Right cardiac atrium (tissue), 5 donors: ENCODE measurements around the gene ARHGAP6. TPM values are rescaled to one million over a fixed set of nuclear protein-coding genes. Genes with fewer than 3 reads are reported as not detected.
"Not testable (repeated sequence)": the region's sequence is repeated elsewhere in the genome, so short reads cannot be mapped to it uniquely, and the experiment has no call there.

Experiments
- ATAC-seq, 2 donors: fragments of 200-7000 bp; cut with Tn5 transposase; one replicate each; pipeline versions ENCODE4 v1.8.0 to v1.9.1; 2020; ENCODE audit warnings: moderate library complexity in 2 of 2, mild to moderate bottlenecking in 1 of 2
- DNase-seq, 3 donors: peaks; one replicate each; pipeline ENCODE4 v3.0.0-alpha.2; 2020
- H3K27ac ChIP-seq: one replicate; pipeline ENCODE4 v1.5.1; 2013; ENCODE audit warnings: mild to moderate bottlenecking, low read length, control low read depth, moderate library complexity
- H3K27me3 ChIP-seq: one replicate; pipeline ENCODE4 v1.6.1; 2013; ENCODE audit not compliant: control insufficient read depth, insufficient read depth
- H3K4me1 ChIP-seq: one replicate; pipeline ENCODE4 v1.6.1; 2013; ENCODE audit warnings: low read length; ENCODE audit not compliant: control insufficient read depth, insufficient read depth
- H3K4me3 ChIP-seq: one replicate; pipeline ENCODE4 v1.5.1; 2013; ENCODE audit warnings: low read length, control low read depth
- H3K9me3 ChIP-seq: one replicate; pipeline ENCODE4 v1.6.1; 2013; ENCODE audit warnings: low read length; ENCODE audit not compliant: control insufficient read depth
- WGBS: extraction: QIAGEN DNeasy Blood & Tissue Kit; methylation state at CpG from one replicate; pipeline ENCODE4 v1.1.7; 2013; 5-methylcytosine and 5-hydroxymethylcytosine counted together
- intact Hi-C, 4 donors: fragments of 100-400 bp; cut with DNase I; formaldehyde crosslinking; loops; one replicate each; pipeline versions ENCODE4 v1.11.0 to v1.14.0; 2022 to 2023
- polyA plus RNA-seq: library from polyadenylated mRNA; stranded (reverse); fragments of 200-250 nt; gene quantifications from one replicate; pipeline ENCODE4 v1.2.3, GENCODE V29; 2013
- total RNA-seq, 4 donors: library from RNA; stranded (reverse); fragmentation: NEBNext Ultra II Directional; extraction: Animal tissue kit (Norgen Biotek cat#: 25700); gene quantifications; one replicate each; pipeline ENCODE4 v1.2.1, GENCODE V29; 2021
- donor health status: healthy with polysubstance abuse.
- donor health status: DM: no; HTN: yes; CAD: no.
- donor health status: DM: no; HTN: no; CAD: no.
- donor health status: DM: no; HTN: yes; CAD: no; lungs with severe emphysema.
- donor health status: DM: yes; HTN: yes; CAD: no.

Gene ARHGAP6
- total and polyA plus RNA-seq, 5 donors = 2.3 to 4.5 (median 3.1) TPM

GRCh38 chrX:11257711-11258110 is 408.0 kb downstream of the ARHGAP6 start:
- 75% methylated on average over 2 of the region's 2 CpGs for WGBS
- intact Hi-C loops = no loop called here

GRCh38 chrX:11257290-11257689 is 408.4 kb downstream of the ARHGAP6 start:
- Histone ChIP-seq H3K4me3 (no peak overlapping the region), H3K9me3 (no peaks in the 10 kb centered on the region), H3K27ac (no peak overlapping the region), H3K27me3 (no peaks in the 10 kb centered on the region), H3K4me1 (no peaks in the 10 kb centered on the region)
- ATAC-seq (no peak), DNase-seq (no peak)
- intact Hi-C loops = no loop called here
- 94% methylated on average over 2 of the region's 2 CpGs for WGBS

More at GRCh38 chrX:11257711-11258110, 408.0 kb downstream of the ARHGAP6 start:
- ATAC-seq (no peak), DNase-seq (no peak)
- Histone ChIP-seq H3K4me1 (no peaks in the 10 kb centered on the region), H3K9me3 (no peaks in the 10 kb centered on the region), H3K27me3 (no peaks in the 10 kb centered on the region), H3K4me3 (no peak overlapping the region), H3K27ac (no peak overlapping the region)

DNA sequence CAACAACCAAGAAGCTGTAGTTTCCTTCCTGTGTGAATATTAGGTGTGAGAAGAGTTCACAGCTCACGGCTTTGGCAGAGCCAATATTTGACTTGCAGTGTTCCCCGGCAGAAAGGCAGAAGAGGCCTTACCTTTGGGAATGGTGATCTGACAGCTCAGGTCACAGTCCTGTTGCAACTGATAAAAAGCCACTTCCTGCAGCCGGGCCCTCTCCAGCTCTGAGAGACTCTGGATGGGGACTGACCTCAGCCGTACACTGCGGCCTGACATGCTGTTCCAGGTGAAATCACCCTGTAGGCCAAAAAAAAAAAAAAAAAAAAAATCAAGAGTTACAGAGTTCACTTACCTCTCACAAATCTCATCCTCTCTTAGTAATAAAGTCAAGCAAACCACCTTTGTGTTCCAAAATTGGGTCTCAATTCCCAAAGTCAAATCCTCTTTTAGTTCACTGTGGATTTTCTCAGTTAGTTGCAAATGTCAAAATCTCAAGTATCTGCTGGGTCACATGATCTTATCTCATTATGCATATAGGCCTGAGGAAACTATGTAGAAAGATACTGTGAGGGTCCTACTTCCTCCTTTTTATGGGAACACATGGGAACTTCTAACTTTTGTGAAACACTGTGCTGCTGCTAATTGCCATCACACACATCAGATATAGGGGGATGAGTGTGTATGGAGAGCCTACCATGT is 411.2 kb downstream of the ARHGAP6 start:
- Histone ChIP-seq H3K9me3 (no peaks in the 10 kb centered on the region), H3K4me1 (no peaks in the 10 kb centered on the region), H3K4me3 (no peak overlapping the region), H3K27me3 (no peaks in the 10 kb centered on the region), H3K27ac (no peak overlapping the region)
- ATAC-seq (no peak), DNase-seq (no peak)
- WGBS = 76% methylated on average over 5 of the region's 5 CpGs
- intact Hi-C loops = no loop called here

- H3K27me3 ChIP-seq = no peaks in the 10 kb centered on the region
- no peak overlapping the region for H3K4me3 ChIP-seq
- WGBS = 42% methylated on average over 2 of the region's 2 CpGs
- no peak overlapping the region for H3K27ac ChIP-seq
- no peaks in the 10 kb centered on the region for H3K4me1 ChIP-seq
- no peaks in the 10 kb centered on the region for H3K9me3 ChIP-seq
- DNase-seq = no peak
- no peak for ATAC-seq
- intact Hi-C loops = no loop called here
Observed at GRCh38 chrX:11244636-11245035, 421.1 kb downstream of the ARHGAP6 start.

GRCh38 chrX:11242704-11243103 is 423.0 kb downstream of the ARHGAP6 start:
- no peak overlapping the region for H3K27ac ChIP-seq
- DNase-seq (no peak), ATAC-seq (no peak)
- H3K9me3 ChIP-seq = no peaks in the 10 kb centered on the region
- no peak overlapping the region for H3K4me3 ChIP-seq
- intact Hi-C loops = no loop called here
- H3K27me3 ChIP-seq = no peaks in the 10 kb centered on the region
- H3K4me1 ChIP-seq = no peaks in the 10 kb centered on the region

DNA sequence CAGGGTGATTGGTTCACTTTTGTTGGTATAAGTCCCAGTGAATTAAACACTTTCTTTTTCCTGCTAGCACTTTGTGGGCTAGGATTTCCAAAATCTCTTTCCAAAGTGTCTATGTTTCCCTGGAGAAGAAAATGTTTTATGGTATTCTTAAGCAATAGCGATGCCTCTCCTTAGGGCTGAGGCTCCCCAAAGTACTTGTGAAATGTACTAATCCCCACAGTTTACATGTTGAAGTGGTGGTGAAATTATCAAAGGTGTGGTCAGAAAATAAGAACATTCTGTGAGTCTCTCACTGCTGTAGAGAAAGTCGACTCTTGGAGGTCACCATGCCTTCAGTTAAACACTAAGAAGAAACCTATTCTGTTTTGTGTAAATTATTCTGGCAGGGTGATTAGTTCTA is 424.0 kb downstream of the ARHGAP6 start:
- Histone ChIP-seq H3K4me1 (no peaks in the 10 kb centered on the region), H3K27me3 (no peaks in the 10 kb centered on the region), H3K4me3 (no peak overlapping the region), H3K27ac (no peak overlapping the region), H3K9me3 (no peaks in the 10 kb centered on the region)
- peak; percentile 20 to 26 for ATAC-seq
- WGBS = 81% methylated on average over 2 of the region's 2 CpGs
- intact Hi-C loops = no loop called here
- DNase-seq = no peak

DNA sequence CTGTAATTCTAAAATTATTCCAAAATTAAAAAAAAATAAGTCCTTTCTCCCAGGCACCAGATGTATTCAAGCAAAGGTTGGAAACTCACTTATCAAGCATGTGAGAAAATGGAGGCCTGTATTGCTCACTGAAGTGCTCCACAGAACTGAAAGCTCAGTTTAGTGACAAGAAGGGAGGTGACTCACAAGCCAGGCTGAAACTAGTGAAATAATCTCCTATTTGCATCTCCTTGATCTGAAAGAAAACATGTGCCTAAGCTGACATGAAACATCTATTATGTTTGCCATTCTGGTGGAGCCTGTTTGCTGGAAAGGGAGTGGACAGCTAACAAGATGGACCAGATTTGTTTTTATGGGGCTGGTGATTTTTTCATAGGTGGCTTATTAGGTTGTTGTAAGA is 426.5 kb downstream of the ARHGAP6 start:
- H3K4me3 ChIP-seq = no peak overlapping the region
- no peaks in the 10 kb centered on the region for H3K9me3 ChIP-seq
- H3K27ac ChIP-seq = no peak overlapping the region
- intact Hi-C loops = no loop called here
- H3K4me1 ChIP-seq = no peaks in the 10 kb centered on the region
- H3K27me3 ChIP-seq = no peaks in the 10 kb centered on the region
- DNase-seq = no peak
- no peak for ATAC-seq

GRCh38 chrX:11235377-11235776 is 430.3 kb downstream of the ARHGAP6 start:
- H3K27ac ChIP-seq, DNase-seq, H3K4me3 ChIP-seq, H3K27me3 ChIP-seq, intact Hi-C loops, H3K9me3 ChIP-seq, ATAC-seq, H3K4me1 ChIP-seq: not testable (repeated sequence)
- 92% methylated on average over 2 of the region's 2 CpGs for WGBS

DNA sequence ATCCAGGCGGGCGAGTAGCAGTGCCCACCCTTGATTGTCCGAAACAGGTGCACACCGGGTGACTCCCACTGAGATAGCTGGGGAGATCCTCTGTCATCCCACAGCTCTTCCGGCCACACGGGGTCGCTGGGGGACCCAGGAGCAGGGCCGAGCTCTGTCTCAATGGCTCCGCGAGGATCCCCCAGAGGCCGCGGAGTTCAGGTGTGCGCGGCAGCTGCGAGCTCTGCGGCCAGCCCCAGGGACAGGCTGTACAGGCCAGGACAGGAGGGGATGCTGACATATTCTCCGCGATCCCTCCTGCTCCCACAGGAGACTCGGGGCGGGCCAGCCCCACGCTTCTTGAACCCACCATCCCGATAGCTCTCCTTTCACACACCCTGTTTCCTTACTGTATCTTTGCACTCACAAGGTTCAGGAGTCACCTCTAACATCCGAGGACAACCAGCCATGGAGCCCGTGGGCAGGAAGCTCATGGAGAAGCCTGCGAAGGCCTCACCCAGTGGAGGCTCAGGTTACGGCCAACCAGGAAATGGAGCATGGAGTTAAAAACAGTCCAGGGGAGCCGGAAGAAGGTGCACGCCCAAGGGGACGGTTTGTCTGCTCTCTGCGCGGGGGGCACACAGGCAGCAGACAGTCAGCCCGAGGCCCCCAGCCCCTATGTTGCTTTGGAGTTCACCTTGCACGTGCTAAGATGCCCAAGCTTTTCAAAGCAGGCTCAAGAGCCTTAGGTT is 450.4 kb downstream of the ARHGAP6 start:
- 83% methylated on average over 33 of the region's 33 CpGs for WGBS
- no peak overlapping the region for H3K4me3 ChIP-seq
- DNase-seq (peak in 1 of 3 donors; percentile 32), ATAC-seq (no peak)
- no peaks in the 10 kb centered on the region for H3K4me1 ChIP-seq
- intact Hi-C loops = no loop called here
- no peaks in the 10 kb centered on the region for H3K9me3 ChIP-seq
- H3K27me3 ChIP-seq = no peaks in the 10 kb centered on the region
- no peak overlapping the region for H3K27ac ChIP-seq

DNA sequence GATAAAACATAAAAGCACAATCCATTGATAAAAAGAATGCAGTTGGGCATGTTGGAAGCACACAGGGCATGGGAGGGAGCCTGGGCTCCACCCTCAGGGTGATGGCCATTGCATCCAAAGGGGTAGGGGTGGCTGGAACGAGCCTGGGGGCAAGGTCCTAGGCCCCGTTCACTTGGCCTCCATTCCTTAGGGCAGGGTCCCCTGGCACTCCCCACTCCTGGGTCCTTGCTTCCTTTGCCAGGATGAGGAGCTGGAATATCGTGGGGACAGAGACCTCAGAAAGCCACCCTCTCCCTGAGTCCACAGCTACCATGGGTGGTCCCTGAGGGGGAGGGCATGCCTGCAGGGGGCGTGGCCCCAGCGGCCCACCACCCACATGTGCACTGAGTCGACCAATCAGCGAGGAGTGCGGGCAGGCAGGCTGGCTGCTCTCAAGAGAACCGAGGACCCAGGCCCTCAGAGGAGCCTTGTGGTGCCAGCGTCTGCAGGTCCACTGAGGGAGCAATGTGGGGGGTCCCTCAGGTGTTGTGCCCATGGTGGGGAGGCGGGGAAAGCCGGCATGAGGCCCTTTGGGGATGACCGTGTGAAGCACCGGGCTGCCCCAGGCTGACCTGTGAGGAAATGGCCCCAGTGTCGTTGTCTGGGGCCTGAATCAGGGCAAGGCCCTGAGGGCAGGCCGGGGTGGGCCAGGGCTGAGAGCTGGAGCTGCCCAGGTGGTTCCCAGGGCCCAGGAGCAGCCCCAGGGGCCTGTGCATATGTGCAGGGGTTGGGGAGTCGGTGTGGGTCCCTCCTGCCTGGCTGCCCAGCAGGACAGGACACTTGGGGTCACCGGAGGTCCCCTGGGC is 451.2 kb downstream of the ARHGAP6 start:
- Histone ChIP-seq H3K9me3 (no peaks in the 10 kb centered on the region), H3K4me3 (no peak overlapping the region), H3K4me1 (no peaks in the 10 kb centered on the region), H3K27me3 (no peaks in the 10 kb centered on the region), H3K27ac (no peak overlapping the region)
- intact Hi-C loops = no loop called here
- no peak for DNase-seq
- WGBS = 92% methylated on average over 18 of the region's 18 CpGs
- ATAC-seq = no peak

DNA sequence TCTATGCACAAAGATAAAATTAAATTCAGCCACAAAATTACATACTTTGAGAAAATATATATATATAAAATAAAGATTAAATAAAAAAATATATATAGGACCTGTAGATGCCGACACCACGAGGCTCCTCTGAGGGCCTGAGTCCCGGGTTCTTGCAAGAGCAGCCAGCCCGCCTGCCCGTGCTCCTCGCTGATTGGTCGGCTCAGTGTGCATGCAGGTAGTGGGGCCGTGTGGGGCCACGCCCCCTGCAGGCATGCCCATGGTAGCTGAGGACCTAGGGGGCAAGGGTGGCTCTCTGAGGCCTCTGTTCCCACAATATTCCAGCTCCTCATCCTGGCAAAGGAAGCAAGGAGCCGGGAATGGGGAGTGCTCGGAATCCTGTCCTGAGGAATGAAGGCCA is 453.0 kb downstream of the ARHGAP6 start:
- DNase-seq = no peak
- 92% methylated on average over 11 of the region's 11 CpGs for WGBS
- Histone ChIP-seq H3K4me3 (no peak overlapping the region), H3K9me3 (no peaks in the 10 kb centered on the region), H3K27me3 (no peaks in the 10 kb centered on the region), H3K4me1 (no peaks in the 10 kb centered on the region), H3K27ac (no peak overlapping the region)
- ATAC-seq = no peak
- intact Hi-C loops = no loop called here
